Smooth muscle cell (in vitro differentiated cells): ENCODE results near the gene MYL3. TPM values are rescaled to one million over a fixed set of nuclear protein-coding genes. Genes with fewer than 3 reads are reported as not detected.
"Not testable (repeated sequence)": the region's sequence is repeated elsewhere in the genome, so short reads cannot be mapped to it uniquely, and the experiment has no call there.

ENCODE experiments used
- DNase-seq: peaks from one replicate; lab custom pipeline; 2025; ENCODE audit not compliant: unreplicated experiment; lab: John Stamatoyannopoulos, UW
- H2AFZ ChIP-seq: fragments of 200-600 bp; sonication (generic); 2 replicates; pipeline ENCODE4 v1.6.0; 2016; ENCODE audit warnings: antibody characterized with exemption, low read depth, mild to moderate bottlenecking
- H3F3A ChIP-seq: fragments of 200-600 bp; sonication (generic); 2 replicates; pipeline ENCODE4 v1.6.0; 2017; ENCODE audit warnings: antibody characterized with exemption, low read depth
- H3K27ac ChIP-seq: fragments of 200-600 bp; sonication (generic); 2 replicates; pipeline ENCODE4 v1.5.1; 2016; ENCODE audit warnings: low read depth, mild to moderate bottlenecking
- H3K27me3 ChIP-seq: fragments of 200-600 bp; sonication (generic); 2 replicates; pipeline ENCODE4 v1.6.1; 2016; ENCODE audit warnings: low read depth, mild to moderate bottlenecking
- H3K36me3 ChIP-seq: fragments of 200-600 bp; sonication (generic); 2 replicates; pipeline ENCODE4 v1.5.1; 2016; ENCODE audit warnings: low read depth
- H3K4me1 ChIP-seq: fragments of 200-600 bp; sonication (generic); 2 replicates; pipeline ENCODE4 v1.5.1; 2016; ENCODE audit warnings: low read depth
- H3K4me2 ChIP-seq: fragments of 200-600 bp; sonication (generic); 2 replicates; pipeline ENCODE4 v1.6.0; 2016; ENCODE audit warnings: mild to moderate bottlenecking
- H3K4me3 ChIP-seq: fragments of 200-600 bp; sonication (generic); 2 replicates; pipeline ENCODE4 v1.5.1; 2016; ENCODE audit warnings: mild to moderate bottlenecking
- H3K79me2 ChIP-seq: fragments of 200-600 bp; sonication (generic); 2 replicates; pipeline ENCODE4 v1.6.0; 2016; ENCODE audit warnings: low read depth, mild to moderate bottlenecking
- H3K9ac ChIP-seq: fragments of 200-600 bp; sonication (generic); 2 replicates; pipeline ENCODE4 v1.6.0; 2016; ENCODE audit warnings: low read depth
- H3K9me3 ChIP-seq: fragments of 200-600 bp; sonication (generic); replicated peaks from 2 replicates; pipeline ENCODE4 v1.5.1; 2016; ENCODE audit warnings: low read depth
- H4K20me1 ChIP-seq: fragments of 200-600 bp; sonication (generic); 2 replicates; pipeline ENCODE4 v1.6.0; 2016; ENCODE audit warnings: low read depth
- WGBS: methylation state at CpG from one replicate; pipeline ENCODE4 v1.1.7; 2016; ENCODE audit warnings: low lambda C conversion rate; 5-methylcytosine and 5-hydroxymethylcytosine counted together
- polyA plus RNA-seq: library from polyadenylated mRNA; unstranded; fragments of >200 nt; fragmentation: Nextera tagmentation; extraction: Ambion mirVana; gene quantifications from 2 replicates; pipeline ENCODE4 v1.2.1, GENCODE V29; 2016
- total RNA-seq: library from RNA; depleted of rRNA; stranded (reverse); fragments of >200 nt; gene quantifications from 2 replicates; pipeline ENCODE4 v1.2.3, GENCODE V29; 2014
- TF ChIP-seq, protein P1 (sequence below): fragments of 200-600 bp; sonication (generic); IDR thresholded peaks from 2 replicates; pipeline ENCODE4 v1.5.1; 2017; ENCODE audit warnings: borderline replicate concordance, mild to moderate bottlenecking, antibody characterized with exemption; ENCODE audit not compliant: insufficient read depth, poor library complexity, severe bottlenecking

MYL3 gene
- total and polyA plus RNA-seq, 2 experiments from 2014 or later: 8.4 to 25.6 TPM

- H3K4me1 ChIP-seq: peaks cover 4% of the 10 kb centered on the region
- H3K9ac ChIP-seq: no peak overlapping the region
- 89% methylated on average over 2 of the region's 2 CpGs for WGBS
- H3K4me2 ChIP-seq: no peak overlapping the region
- no peaks in the 10 kb centered on the region for H3F3A ChIP-seq
- TF ChIP-seq, protein P1, sequence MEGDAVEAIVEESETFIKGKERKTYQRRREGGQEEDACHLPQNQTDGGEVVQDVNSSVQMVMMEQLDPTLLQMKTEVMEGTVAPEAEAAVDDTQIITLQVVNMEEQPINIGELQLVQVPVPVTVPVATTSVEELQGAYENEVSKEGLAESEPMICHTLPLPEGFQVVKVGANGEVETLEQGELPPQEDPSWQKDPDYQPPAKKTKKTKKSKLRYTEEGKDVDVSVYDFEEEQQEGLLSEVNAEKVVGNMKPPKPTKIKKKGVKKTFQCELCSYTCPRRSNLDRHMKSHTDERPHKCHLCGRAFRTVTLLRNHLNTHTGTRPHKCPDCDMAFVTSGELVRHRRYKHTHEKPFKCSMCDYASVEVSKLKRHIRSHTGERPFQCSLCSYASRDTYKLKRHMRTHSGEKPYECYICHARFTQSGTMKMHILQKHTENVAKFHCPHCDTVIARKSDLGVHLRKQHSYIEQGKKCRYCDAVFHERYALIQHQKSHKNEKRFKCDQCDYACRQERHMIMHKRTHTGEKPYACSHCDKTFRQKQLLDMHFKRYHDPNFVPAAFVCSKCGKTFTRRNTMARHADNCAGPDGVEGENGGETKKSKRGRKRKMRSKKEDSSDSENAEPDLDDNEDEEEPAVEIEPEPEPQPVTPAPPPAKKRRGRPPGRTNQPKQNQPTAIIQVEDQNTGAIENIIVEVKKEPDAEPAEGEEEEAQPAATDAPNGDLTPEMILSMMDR: no peak
- H3K27ac ChIP-seq: no peak overlapping the region
- no peak overlapping the region for H3K4me3 ChIP-seq
- no peak for DNase-seq
- H3K9me3 ChIP-seq: no peaks in the 10 kb centered on the region
- peaks cover 3% of the 10 kb centered on the region for H3K36me3 ChIP-seq
- H3K27me3 ChIP-seq: no peaks in the 10 kb centered on the region
- H3K79me2 ChIP-seq: no peaks in the 10 kb centered on the region
- H4K20me1 ChIP-seq: no peaks in the 10 kb centered on the region
- H2AFZ ChIP-seq: no peak overlapping the region
Measured at GRCh38 chr3:46825450-46825849, 37.8 kb downstream of the MYL3 start.

DNA sequence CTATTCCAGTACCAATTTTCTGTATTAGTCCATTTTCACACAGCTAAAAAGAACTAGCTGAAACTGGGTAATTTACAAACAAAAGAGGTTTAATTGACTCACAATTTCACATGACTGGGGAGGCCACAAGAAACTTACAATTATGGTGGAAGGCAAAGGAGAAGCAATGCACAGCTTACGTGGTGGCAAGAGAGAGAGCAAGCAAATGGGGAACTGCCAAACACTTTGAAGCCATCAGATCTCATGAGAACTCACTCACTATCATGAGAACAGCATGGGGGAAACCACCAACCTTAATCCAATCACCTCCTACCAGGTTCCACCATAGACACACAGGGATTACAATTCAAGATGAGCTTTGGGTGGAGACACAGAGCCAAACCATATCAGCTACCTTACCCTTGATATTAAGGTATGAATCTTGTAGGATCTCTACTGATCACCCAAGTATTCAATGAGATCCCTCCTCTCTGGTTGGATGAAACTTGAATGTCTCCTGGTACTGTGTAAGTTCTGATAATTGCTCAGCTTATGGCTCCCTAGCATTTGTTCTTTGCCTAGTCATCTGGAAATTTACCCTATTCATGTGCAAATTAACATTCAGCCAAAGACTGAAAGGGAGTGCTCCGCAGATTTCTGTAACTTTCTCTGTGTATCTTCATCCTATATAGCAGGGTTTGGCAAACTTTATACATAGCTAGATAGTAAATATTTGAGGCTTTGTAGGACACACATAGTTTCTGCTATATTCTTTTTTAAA lies 38.9 kb downstream of the MYL3 start:
- Histone ChIP-seq H3K9me3 (no peaks in the 10 kb centered on the region), H3F3A (no peaks in the 10 kb centered on the region), H3K27me3 (no peaks in the 10 kb centered on the region), H3K36me3 (peaks cover 3% of the 10 kb centered on the region), H3K4me2 (no peak overlapping the region), H3K9ac (no peak overlapping the region), H3K79me2 (no peaks in the 10 kb centered on the region), H3K4me3 (no peak overlapping the region), H3K27ac (no peak overlapping the region), H4K20me1 (no peaks in the 10 kb centered on the region), H3K4me1 (peaks cover 4% of the 10 kb centered on the region), H2AFZ (no peak overlapping the region)
- DNase-seq: no peak
- WGBS: 90% methylated on average over 2 of the region's 2 CpGs
- TF ChIP-seq, protein P1: no peak

DNA sequence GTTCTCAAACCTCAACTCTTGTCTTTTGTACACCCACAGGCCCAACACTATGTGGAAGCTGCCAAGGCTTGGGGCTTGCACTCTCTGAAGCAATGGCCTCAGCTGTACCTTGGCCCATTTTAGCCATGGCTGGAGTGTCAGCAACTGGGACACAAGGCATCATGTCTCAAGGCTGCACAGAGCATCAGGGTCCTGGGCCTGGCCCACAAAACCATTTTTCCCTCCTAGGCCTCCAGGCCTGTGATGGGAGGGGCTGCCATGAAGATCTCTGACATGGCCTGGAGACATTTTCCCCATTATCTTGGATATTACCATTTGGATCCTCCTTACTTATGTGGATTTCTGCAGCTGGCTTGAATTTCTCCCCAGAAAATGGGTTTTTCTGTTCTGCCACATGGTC lies 39.9 kb downstream of the MYL3 start:
- not testable (repeated sequence) for H3F3A ChIP-seq, H4K20me1 ChIP-seq, H3K9me3 ChIP-seq, H3K4me2 ChIP-seq, H3K27ac ChIP-seq, H3K4me1 ChIP-seq, H3K79me2 ChIP-seq, H2AFZ ChIP-seq, DNase-seq, H3K4me3 ChIP-seq, H3K36me3 ChIP-seq, H3K9ac ChIP-seq, H3K27me3 ChIP-seq

DNA sequence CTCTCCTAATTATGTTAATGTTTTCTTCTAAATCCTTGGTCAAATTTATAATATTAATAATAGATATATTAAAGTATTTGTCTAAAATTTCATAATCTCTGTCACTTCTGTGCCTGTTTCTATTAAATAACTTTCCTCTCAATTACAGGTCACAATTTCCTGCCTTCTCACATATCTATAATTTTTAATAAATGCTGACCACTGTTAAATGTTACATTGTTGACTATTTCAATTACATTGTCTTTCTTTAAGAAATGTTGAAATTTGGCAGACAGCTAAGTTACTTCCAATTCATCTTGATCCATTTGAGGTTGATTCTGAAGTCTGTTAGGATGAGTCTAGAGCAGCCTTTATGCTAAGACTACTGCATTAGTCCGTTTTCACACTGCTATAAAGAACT lies 41.7 kb downstream of the MYL3 start:
- Histone ChIP-seq H3K4me1 (peaks cover 4% of the 10 kb centered on the region), H3K27me3 (no peaks in the 10 kb centered on the region), H3K27ac (no peak overlapping the region), H2AFZ (no peak overlapping the region), H4K20me1 (no peaks in the 10 kb centered on the region), H3K4me2 (no peak overlapping the region), H3K4me3 (no peak overlapping the region), H3K36me3 (peaks cover 3% of the 10 kb centered on the region), H3K79me2 (no peaks in the 10 kb centered on the region), H3K9ac (no peak overlapping the region), H3F3A (no peaks in the 10 kb centered on the region), H3K9me3 (no peaks in the 10 kb centered on the region)
- TF ChIP-seq, protein P1: no peak
- no peak for DNase-seq
- 91% methylated on average over 1 of the region's 1 CpG for WGBS
